HFF-Myc (cell line): Measurements from ENCODE around the gene CREB3L2.
"Not testable (repeated sequence)": the region's sequence is repeated elsewhere in the genome, so short reads cannot be mapped to it uniquely, and the experiment has no call there.

ENCODE experiments used
- DNase-seq: peaks from one replicate; pipeline ENCODE4 v3.0.0-alpha.2; 2011; ENCODE audit warnings: low read depth; ENCODE audit errors: extremely low read depth
- H3K4me3 ChIP-seq: replicated peaks from 2 replicates; pipeline ENCODE4 v1.5.1; 2011; ENCODE audit warnings: low read depth, mild to moderate bottlenecking, control low read depth, low read length
- TF ChIP-seq, protein P1 (sequence below): IDR thresholded peaks from 2 replicates; pipeline ENCODE4 v1.5.1; 2012; ENCODE audit warnings: mild to moderate bottlenecking, low read depth, low read length, control low read depth; ENCODE audit errors: missing control alignments

Gene CREB3L2

DNA sequence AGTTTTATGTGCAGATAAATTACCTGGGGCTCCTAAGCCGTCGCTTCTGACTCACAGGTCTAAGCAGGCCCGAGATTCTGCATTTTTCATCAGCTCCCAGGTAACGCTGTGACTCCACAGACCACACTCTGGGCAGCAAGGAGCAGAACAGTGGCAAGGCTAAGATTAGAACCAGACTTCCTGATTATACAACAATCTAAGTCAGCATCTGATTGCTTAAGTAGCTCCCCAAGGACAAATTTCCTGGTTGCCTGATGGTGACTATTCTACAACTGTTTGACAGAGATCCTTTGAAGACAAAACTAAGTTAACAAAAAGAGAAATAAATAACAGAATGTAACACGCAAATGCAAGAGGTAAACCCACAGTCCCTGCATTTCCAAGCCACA is 69.0 kb downstream of the CREB3L2 start:
- TF ChIP-seq, protein P1, sequence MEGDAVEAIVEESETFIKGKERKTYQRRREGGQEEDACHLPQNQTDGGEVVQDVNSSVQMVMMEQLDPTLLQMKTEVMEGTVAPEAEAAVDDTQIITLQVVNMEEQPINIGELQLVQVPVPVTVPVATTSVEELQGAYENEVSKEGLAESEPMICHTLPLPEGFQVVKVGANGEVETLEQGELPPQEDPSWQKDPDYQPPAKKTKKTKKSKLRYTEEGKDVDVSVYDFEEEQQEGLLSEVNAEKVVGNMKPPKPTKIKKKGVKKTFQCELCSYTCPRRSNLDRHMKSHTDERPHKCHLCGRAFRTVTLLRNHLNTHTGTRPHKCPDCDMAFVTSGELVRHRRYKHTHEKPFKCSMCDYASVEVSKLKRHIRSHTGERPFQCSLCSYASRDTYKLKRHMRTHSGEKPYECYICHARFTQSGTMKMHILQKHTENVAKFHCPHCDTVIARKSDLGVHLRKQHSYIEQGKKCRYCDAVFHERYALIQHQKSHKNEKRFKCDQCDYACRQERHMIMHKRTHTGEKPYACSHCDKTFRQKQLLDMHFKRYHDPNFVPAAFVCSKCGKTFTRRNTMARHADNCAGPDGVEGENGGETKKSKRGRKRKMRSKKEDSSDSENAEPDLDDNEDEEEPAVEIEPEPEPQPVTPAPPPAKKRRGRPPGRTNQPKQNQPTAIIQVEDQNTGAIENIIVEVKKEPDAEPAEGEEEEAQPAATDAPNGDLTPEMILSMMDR: no peak
- no peak overlapping the region for H3K4me3 ChIP-seq
- DNase-seq: no peak

DNA sequence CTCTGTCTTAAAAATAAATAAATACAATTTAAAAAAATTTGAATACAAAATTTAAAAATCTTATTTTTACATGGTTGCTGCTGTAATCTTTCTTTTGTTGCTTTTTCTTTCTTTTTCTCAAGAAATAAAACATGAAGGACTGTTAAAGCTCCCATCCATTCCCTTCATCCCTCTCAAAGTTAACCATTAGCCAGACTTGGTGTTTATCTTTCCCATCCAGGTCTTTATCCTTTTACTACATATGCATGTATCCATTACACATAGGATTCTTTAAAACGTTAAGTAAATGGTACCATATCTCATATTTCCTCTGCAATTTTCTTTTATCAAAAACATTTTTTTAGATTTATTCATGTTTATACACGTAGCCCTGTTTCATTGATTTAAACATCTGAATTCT is 70.1 kb downstream of the CREB3L2 start:
- no peak for DNase-seq
- no peak overlapping the region for H3K4me3 ChIP-seq
- TF ChIP-seq, protein P1: no peak

- no peak overlapping the region for H3K4me3 ChIP-seq
- TF ChIP-seq, protein P1: no peak
- no peak for DNase-seq
These were observed 71.3 kb downstream of the CREB3L2 start for GRCh38 chr7:137930581-137930980.

DNA sequence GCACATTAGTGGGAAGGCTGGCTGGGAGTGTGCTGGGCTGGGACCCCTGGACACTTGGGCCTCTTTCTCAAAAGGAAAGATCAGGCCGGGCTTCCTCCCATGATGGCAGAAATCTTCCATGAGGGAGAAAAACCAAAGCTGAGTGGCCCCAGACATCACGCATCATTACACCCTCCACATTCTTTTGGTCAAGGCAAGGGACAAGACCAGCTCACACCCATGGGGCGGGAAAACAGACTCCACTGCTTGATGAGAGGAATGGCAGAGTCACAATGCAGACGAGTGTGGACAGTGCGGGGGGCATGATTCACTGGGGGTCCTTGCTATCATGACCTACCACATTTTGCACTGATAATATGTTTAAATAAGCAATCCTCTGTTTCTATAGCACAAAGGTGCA is 73.3 kb downstream of the CREB3L2 start:
- DNase-seq: no peak
- TF ChIP-seq, protein P1: no peak
- H3K4me3 ChIP-seq: no peak overlapping the region

GRCh38 chr7:137927386-137927785 is 74.5 kb downstream of the CREB3L2 start:
- H3K4me3 ChIP-seq: no peak overlapping the region
- no peak for DNase-seq
- TF ChIP-seq, protein P1: no peak

DNA sequence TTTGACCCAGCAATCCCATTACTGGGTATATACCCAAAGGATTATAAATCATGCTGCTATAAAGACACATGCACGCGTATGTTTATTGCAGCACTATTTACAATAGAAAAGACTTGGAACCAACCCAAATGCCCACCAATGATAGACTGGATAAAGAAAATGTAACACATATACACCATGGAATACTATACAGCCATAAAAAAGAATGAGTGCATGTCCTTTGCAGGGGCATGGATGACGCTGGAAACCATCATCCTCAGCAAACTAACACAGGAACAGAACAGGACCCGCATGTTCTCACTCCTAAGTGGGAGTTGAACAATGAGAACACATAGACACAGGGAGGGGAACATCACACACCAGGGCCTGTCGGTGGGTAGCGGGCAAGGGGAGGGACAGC is 75.7 kb downstream of the CREB3L2 start:
- not testable (repeated sequence) for H3K4me3 ChIP-seq, DNase-seq

DNA sequence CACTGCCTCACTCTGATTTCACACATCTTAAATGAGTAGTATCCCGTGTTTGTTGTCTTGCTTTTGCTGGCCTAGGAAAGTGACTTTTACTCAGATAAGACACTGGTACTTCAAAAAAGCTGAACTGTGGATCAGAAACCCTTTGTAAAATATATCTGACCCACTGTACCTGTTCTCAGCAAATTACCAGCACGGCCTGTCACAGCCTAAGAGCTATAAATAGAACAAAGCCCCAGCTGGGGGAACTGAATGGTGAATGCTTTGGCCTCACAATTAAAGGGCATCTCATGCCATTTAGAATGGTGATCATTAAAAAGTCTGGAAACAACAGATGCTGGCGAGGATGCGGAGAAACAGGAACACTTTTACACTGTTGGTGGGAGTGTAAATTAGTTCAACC is 76.1 kb downstream of the CREB3L2 start:
- TF ChIP-seq, protein P1: no peak
- no peak for DNase-seq
- H3K4me3 ChIP-seq: no peak overlapping the region

GRCh38 chr7:137925091-137925490 is 76.8 kb downstream of the CREB3L2 start:
- no peak for DNase-seq
- H3K4me3 ChIP-seq: no peak overlapping the region
- TF ChIP-seq, protein P1: no peak
